HUES6 (cell line): ENCODE data around the gene TMEM169.

Source experiments
- H3K27ac ChIP-seq: 2 replicates; pipeline ENCODE4 v1.7.0; 2013; ENCODE audit warnings: low read depth, mild to moderate bottlenecking, low read length, inconsistent platforms
- H3K27me3 ChIP-seq: 2 replicates; pipeline ENCODE4 v1.6.1; 2013; ENCODE audit warnings: low read length; ENCODE audit not compliant: control insufficient read depth, insufficient read depth
- H3K36me3 ChIP-seq: 2 replicates; pipeline ENCODE4 v1.6.1; 2013; ENCODE audit warnings: low read length; ENCODE audit not compliant: control insufficient read depth, insufficient read depth
- H3K4me1 ChIP-seq: 2 replicates; pipeline ENCODE4 v1.6.1; 2013; ENCODE audit warnings: low read length; ENCODE audit not compliant: control insufficient read depth, insufficient read depth
- H3K4me3 ChIP-seq: 2 replicates; pipeline ENCODE4 v1.5.1; 2013; ENCODE audit warnings: low read depth, low read length
- H3K9ac ChIP-seq: one replicate; pipeline ENCODE4 v1.6.1; 2013; ENCODE audit warnings: mild to moderate bottlenecking, low read length
- H3K9me3 ChIP-seq: 2 replicates; pipeline ENCODE4 v1.6.1; 2013; ENCODE audit warnings: low read depth, low read length; ENCODE audit not compliant: control insufficient read depth, insufficient read depth

The TMEM169 gene

GRCh38 chr2:216149741-216150140 lies 68.0 kb downstream of the TMEM169 start:
- Histone ChIP-seq H3K9me3 (no peaks in the 10 kb centered on the region), H3K27me3 (no peaks in the 10 kb centered on the region), H3K9ac (no peak overlapping the region), H3K27ac (no peak overlapping the region), H3K4me1 (0 out of 2 replicates have a peak, but pooled peaks cover 5% of the 10 kb centered on the region), H3K4me3 (no peak overlapping the region), H3K36me3 (peaks cover 99% of the 10 kb centered on the region)

GRCh38 chr2:216151313-216152025 lies 69.8 kb downstream of the TMEM169 start:
- no peaks in the 10 kb centered on the region for H3K27me3 ChIP-seq
- no peak overlapping the region for H3K9ac ChIP-seq
- H3K4me3 ChIP-seq, result no peak overlapping the region
- no peaks in the 10 kb centered on the region for H3K9me3 ChIP-seq
- no peaks in the 10 kb centered on the region for H3K4me1 ChIP-seq
- H3K27ac ChIP-seq, result no peak overlapping the region
- peaks cover 99% of the 10 kb centered on the region for H3K36me3 ChIP-seq
